ENCODE measurements around the gene MS4A2. TPM values are rescaled to one million over a fixed set of nuclear protein-coding genes. Genes with fewer than 3 reads are reported as not detected.

The MS4A2 gene
- total RNA-seq, 1 experiment from 2014 or later = not detected

- Histone ChIP-seq H4K5ac (ENCODE audit: insufficient read length, low read depth, low read length) (no peak overlapping the region), H4K20me1 (ENCODE audit: control insufficient read depth, insufficient read depth, insufficient read length) (no peaks in the 10 kb centered on the region), H2AK5ac (ENCODE audit: insufficient read length, low read length) (no peak overlapping the region), H2BK15ac (ENCODE audit: low read depth, low read length) (no peak overlapping the region), H4K91ac (ENCODE audit: insufficient read length, low read depth, low read length) (no peak overlapping the region), H2BK12ac (ENCODE audit: insufficient read length, low read depth, low read length) (no peak overlapping the region), H2BK20ac (ENCODE audit: low read depth, low read length, poor library complexity, severe bottlenecking) (no peak overlapping the region), H3K4me2 (ENCODE audit: insufficient read depth, insufficient read length, low read length) (no peak overlapping the region), H3T11ph (ENCODE audit: low read length) (no peak overlapping the region), H3K27ac (ENCODE audit: insufficient read length, low read depth, low read length) (no peak overlapping the region), H3K18ac (ENCODE audit: insufficient read length, low read depth, low read length) (no peak overlapping the region), H3K27me3 (ENCODE audit: insufficient read depth, low read length) (no peaks in the 10 kb centered on the region), H3K14ac (ENCODE audit: insufficient read depth, low read length) (no peak overlapping the region), H2BK120ac (ENCODE audit: low read depth, low read length, poor library complexity, severe bottlenecking) (no peak overlapping the region), H3K79me1 (ENCODE audit: insufficient read depth, low read depth, low read length, poor library complexity, severe bottlenecking) (no peaks in the 10 kb centered on the region), H2BK5ac (ENCODE audit: insufficient read length, low read length) (no peak overlapping the region), H3K23ac (ENCODE audit: insufficient read length, low read depth, low read length) (no peak overlapping the region), H3K9ac (ENCODE audit: extremely low read depth, insufficient read length, low read length) (no peak overlapping the region), H3K56ac (ENCODE audit: insufficient read length, low read depth, low read length) (no peak overlapping the region), H3K4ac (ENCODE audit: low read depth, low read length) (no peak overlapping the region), H3K9me3 (ENCODE audit: control insufficient read depth, low read depth, low read length) (no peaks in the 10 kb centered on the region), H3K23me2 (ENCODE audit: insufficient read length, low read depth, low read length, poor library complexity, severe bottlenecking) (no peaks in the 10 kb centered on the region), H4K8ac (replicated peaks; ENCODE audit: insufficient read length, low read depth, low read length) (no peak overlapping the region), H3K4me1 (ENCODE audit: insufficient read depth, low read length) (no peaks in the 10 kb centered on the region), H3K79me2 (ENCODE audit: insufficient read depth, low read length) (no peaks in the 10 kb centered on the region), H2AFZ (ENCODE audit: low read length) (no peak overlapping the region)
- Mint-ChIP-seq H3K36me3 (ENCODE audit: insufficient read depth in 1 of 3, low read depth in 3 of 3) (no peaks in the 10 kb centered on the region; a peak in 1 of 7 replicates), H3K9me3 (no peaks in the 10 kb centered on the region), H3K27me3 (ENCODE audit: low read depth) (no peaks in the 10 kb centered on the region), H3K4me3 (no peak overlapping the region), H3K27ac (no peak overlapping the region), H3K4me1 (peaks cover 0 to 3% of the 10 kb centered on the region in 2 experiments; a peak in 1 of 4 replicates)
- no peak for TF ChIP-seq CTCF (conservative IDR thresholded peaks at IDR 0.05)
- no peak for DNase-seq
- no CpG with 5 or more reads among the region's 4 CpGs for WGBS (ENCODE audit: extremely low coverage, insufficient read length, low lambda C conversion rate)
Observed at GRCh38 chr11:60095477-60096120, 7.1 kb downstream of the MS4A2 start.
